ENCODE measurements around the gene PTPN7.

DNA sequence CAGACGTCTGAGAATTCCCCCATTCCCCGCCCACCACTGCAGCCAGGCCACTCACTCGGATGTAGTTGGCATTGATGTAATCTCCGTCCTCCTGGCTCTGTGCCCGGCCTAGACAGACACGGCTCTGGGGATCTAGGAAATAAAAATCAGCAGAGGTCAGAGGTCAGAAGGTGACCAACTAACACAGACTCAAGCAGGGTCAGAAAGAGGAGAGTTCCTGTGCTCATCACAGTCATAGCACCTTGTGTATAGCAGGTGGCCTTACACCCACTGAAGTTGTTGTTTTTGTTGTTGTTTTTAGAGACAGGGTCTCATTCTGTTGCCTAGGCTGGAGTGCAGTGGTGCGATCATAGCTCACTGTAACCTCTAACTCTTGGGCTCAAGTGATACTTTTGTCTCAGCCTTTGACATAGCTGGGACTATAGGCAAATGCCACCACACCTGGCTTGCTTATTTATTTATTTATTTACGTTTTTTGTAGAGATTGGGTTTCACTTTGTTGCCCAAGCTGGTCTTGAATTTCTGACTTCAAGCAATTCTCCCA lies 4.9 kb downstream of the PTPN7 start:
- no peak for TF ChIP-seq EZH2 (IDR thresholded peaks at IDR 0.05; ENCODE audit: insufficient read depth, low read length)
- TF ChIP-seq, protein P1, sequence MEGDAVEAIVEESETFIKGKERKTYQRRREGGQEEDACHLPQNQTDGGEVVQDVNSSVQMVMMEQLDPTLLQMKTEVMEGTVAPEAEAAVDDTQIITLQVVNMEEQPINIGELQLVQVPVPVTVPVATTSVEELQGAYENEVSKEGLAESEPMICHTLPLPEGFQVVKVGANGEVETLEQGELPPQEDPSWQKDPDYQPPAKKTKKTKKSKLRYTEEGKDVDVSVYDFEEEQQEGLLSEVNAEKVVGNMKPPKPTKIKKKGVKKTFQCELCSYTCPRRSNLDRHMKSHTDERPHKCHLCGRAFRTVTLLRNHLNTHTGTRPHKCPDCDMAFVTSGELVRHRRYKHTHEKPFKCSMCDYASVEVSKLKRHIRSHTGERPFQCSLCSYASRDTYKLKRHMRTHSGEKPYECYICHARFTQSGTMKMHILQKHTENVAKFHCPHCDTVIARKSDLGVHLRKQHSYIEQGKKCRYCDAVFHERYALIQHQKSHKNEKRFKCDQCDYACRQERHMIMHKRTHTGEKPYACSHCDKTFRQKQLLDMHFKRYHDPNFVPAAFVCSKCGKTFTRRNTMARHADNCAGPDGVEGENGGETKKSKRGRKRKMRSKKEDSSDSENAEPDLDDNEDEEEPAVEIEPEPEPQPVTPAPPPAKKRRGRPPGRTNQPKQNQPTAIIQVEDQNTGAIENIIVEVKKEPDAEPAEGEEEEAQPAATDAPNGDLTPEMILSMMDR (IDR thresholded peaks at IDR 0.05; ENCODE audit: insufficient read depth, low read depth, low read length) = no peak
